Pancreas (tissue), 10 donors: ENCODE measurements around the gene VPS37D. TPM values are rescaled to one million over a fixed set of nuclear protein-coding genes. Genes with fewer than 3 reads are reported as not detected.

Experiments
- ATAC-seq, 4 donors: fragments of 200-7000 bp; cut with Tn5 transposase; one replicate each; pipeline versions ENCODE4 v1.8.0 to v1.9.1; 2020; ENCODE audit warnings: mild to moderate bottlenecking in 4 of 4, moderate library complexity in 4 of 4
- DNase-seq, 6 donors: peaks; one replicate each; pipeline ENCODE4 v3.0.0-alpha.2; 2020
- FAIRE-seq: peaks from 2 replicates; lab custom pipeline; 2012; peaks lifted over from hg19 to GRCh38; lab: Jason Lieb, UNC
- H3K27ac ChIP-seq, 4 donors: fragments of 200-600 bp; sonication (generic); 1 replicate in 3 of 4; 2 replicates in 1 of 4; pipeline versions ENCODE4 v1.5.0 to v1.8.0; 2020
- H3K27me3 ChIP-seq, 4 donors: fragments of 200-600 bp; one replicate each; pipeline ENCODE4 v1.8.0; 2021
- H3K36me3 ChIP-seq, 3 donors: fragments of 200-600 bp; sonication (generic) in 1 of 3; one replicate each; pipeline versions ENCODE4 v1.5.0 to v1.8.0; 2020 to 2021
- H3K4me1 ChIP-seq, 3 donors: fragments of 200-600 bp; one replicate each; pipeline ENCODE4 v1.8.0; 2021
- H3K4me3 ChIP-seq, 4 donors: fragments of 200-600 bp; sonication (generic) in 2 of 4; one replicate each; pipeline versions ENCODE4 v1.5.0 to v1.8.0; 2020 to 2021
- H3K9me3 ChIP-seq, 4 donors: fragments of 200-600 bp; one replicate each; pipeline ENCODE4 v1.8.0; 2021
- WGBS, 2 donors: extraction: QIAGEN DNeasy Blood & Tissue Kit; methylation state at CpG; one replicate each; pipeline ENCODE4 v1.1.7; 2013; 5-methylcytosine and 5-hydroxymethylcytosine counted together
- intact Hi-C, 3 donors: fragments of 100-400 bp; cut with DNase I; formaldehyde crosslinking; loops; one replicate each; pipeline versions ENCODE4 v1.11.1 to v1.14.2; 2022
- polyA plus RNA-seq, 2 donors: library from polyadenylated mRNA; stranded (reverse); fragments of 200-250 nt; gene quantifications; one replicate each; pipeline ENCODE4 v1.2.3, GENCODE V29; 2013
- total RNA-seq, 6 donors: library from RNA; stranded (reverse); fragmentation: NEBNext Ultra II Directional in 4 of 6; extraction: Animal tissue kit (Norgen Biotek cat#: 25700) in 4 of 6; gene quantifications; one replicate each; pipeline versions ENCODE4 v1.2.1 to v1.2.4, GENCODE V29; 2021 to 2023
- TF ChIP-seq, protein P1 (sequence below), 4 donors: fragments of 200-600 bp; sonication (generic) in 3 of 4; IDR thresholded peaks; one replicate each; pipeline versions ENCODE4 v1.5.0 to v1.8.0; 2021; ENCODE audit warnings: antibody characterized with exemption in 4 of 4
- donor health status: healthy with polysubstance abuse.
- donor health status: DM: no; HTN: no; CAD: no; lungs with moderate emphysema.
- donor health status: DM: no; HTN: no; CAD: no.
- donor health status: control.
- donor health status: control.
- donor health status: Bipolar disorder and iron deficiency.
- donor health status: DM: yes; HTN: yes; CAD: no.
- donor health status: DM: no; HTN: no; CAD: no.
- donor health status: DM: no; HTN: no; CAD: no.
- donor health status: DM: yes; HTN: yes; CAD: no.

VPS37D gene
- total and polyA plus RNA-seq, 8 donors: 2.6 to 8.2 (median 3.2) TPM

DNA sequence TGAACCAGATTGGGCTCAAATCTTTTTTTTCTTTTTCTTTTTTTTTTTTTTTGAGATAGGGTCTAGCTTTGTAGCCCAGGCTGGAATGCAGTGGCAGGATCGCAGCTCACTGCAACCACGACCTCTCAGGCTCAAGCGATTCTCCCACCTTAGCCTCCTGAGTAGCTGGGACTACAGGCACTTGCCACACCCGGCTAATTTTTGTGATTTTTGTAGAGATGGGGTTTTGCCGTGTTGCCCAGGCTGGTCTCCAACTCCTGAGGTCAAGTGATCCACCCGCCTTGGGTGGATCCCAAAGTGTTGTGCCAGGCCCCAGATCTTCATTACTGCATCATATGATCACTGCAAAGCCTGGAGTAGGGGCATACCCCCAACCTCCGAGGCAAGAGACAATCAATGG, 12.9 kb downstream of the VPS37D start:
- FAIRE-seq: no peak
- 73 to 79% methylated on average over 7 of the region's 7 CpGs for WGBS, 2 donors

GRCh38 chr7:73681031-73681430, 13.4 kb downstream of the VPS37D start:
- peak overlapping the region in 2 of 4 donors; percentile 95 for H3K4me3 ChIP-seq
- FAIRE-seq: no peak
- ATAC-seq: no peak
- TF ChIP-seq, protein P1, sequence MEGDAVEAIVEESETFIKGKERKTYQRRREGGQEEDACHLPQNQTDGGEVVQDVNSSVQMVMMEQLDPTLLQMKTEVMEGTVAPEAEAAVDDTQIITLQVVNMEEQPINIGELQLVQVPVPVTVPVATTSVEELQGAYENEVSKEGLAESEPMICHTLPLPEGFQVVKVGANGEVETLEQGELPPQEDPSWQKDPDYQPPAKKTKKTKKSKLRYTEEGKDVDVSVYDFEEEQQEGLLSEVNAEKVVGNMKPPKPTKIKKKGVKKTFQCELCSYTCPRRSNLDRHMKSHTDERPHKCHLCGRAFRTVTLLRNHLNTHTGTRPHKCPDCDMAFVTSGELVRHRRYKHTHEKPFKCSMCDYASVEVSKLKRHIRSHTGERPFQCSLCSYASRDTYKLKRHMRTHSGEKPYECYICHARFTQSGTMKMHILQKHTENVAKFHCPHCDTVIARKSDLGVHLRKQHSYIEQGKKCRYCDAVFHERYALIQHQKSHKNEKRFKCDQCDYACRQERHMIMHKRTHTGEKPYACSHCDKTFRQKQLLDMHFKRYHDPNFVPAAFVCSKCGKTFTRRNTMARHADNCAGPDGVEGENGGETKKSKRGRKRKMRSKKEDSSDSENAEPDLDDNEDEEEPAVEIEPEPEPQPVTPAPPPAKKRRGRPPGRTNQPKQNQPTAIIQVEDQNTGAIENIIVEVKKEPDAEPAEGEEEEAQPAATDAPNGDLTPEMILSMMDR (IDR thresholded peaks at IDR 0.05): no peak
- peaks cover 8 to 14% (median 12%) of the 10 kb centered on the region in 3 donors for H3K4me1 ChIP-seq
- no peak for DNase-seq
- H3K36me3 ChIP-seq: no peaks in the 10 kb centered on the region
- H3K27me3 ChIP-seq: no peaks in the 10 kb centered on the region
- H3K27ac ChIP-seq: no peak overlapping the region
- intact Hi-C loops: no loop called here
- H3K9me3 ChIP-seq: no peaks in the 10 kb centered on the region
- 70 to 76% methylated on average over 8 of the region's 8 CpGs for WGBS, 2 donors

More for the DNA sequence above, 12.9 kb downstream of the VPS37D start:
- DNase-seq (peak in 1 of 6 donors; percentile 7), ATAC-seq (no peak)
- Histone ChIP-seq H3K4me3 (no peak overlapping the region), H3K9me3 (no peaks in the 10 kb centered on the region), H3K27me3 (no peaks in the 10 kb centered on the region), H3K27ac (no peak overlapping the region), H3K36me3 (no peaks in the 10 kb centered on the region), H3K4me1 (peaks cover 8 to 14% (median 12%) of the 10 kb centered on the region in 3 donors)
- TF ChIP-seq, protein P1 (IDR thresholded peaks at IDR 0.05): no peak
- intact Hi-C loops: no loop called here

DNA sequence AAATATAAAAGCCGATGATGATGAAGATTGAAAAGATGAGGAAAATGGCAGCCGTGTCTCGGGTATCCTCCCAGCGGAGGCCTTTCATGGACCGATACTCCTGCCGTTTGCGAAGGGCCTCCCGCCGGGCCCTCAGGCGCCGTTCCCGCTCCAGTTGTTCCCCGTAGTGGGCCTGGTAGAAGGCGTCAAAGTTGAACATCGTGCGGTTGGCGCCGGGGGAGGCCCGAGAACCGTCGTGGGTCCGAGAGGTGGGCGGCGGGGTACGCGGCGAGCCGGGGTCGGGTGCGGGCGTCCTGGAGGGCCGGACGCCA, 15.1 kb downstream of the VPS37D start:
- no peaks in the 10 kb centered on the region for H3K36me3 ChIP-seq
- peak overlapping the region; percentile 91 to 95 (median 95) for H3K4me3 ChIP-seq
- TF ChIP-seq, protein P1 (IDR thresholded peaks at IDR 0.05): no peak
- peak in 3 of 4 donors; percentile 3 to 13 (median 6) for ATAC-seq
- WGBS, 2 donors: 1% methylated on average over 31 to 33 of the region's 33 CpGs
- H3K27me3 ChIP-seq: no peaks in the 10 kb centered on the region
- FAIRE-seq: no peak
- DNase-seq: peak in 1 of 6 donors; percentile 77
- intact Hi-C loops: no loop called here
- H3K27ac ChIP-seq: peak overlapping the region; percentile 69 to 92 (median 76)
- peaks cover 8 to 14% (median 12%) of the 10 kb centered on the region in 3 donors for H3K4me1 ChIP-seq
- H3K9me3 ChIP-seq: no peaks in the 10 kb centered on the region

GRCh38 chr7:73683056-73683787, 15.6 kb downstream of the VPS37D start, which contains the start of the genes BUD23 and DNAJC30:
Gene BUD23, plus strand, starts transcription at chr7:73683597. Its CDS starts 29 bp downstream, at chr7:73683626.
Gene DNAJC30, minus strand, starts transcription at chr7:73683453. Its CDS starts 30 bp downstream, at chr7:73683423.
- Histone ChIP-seq H3K27me3 (no peaks in the 10 kb centered on the region), H3K4me3 (peak within 1 kb of the TSS; percentile 91 to 95 (median 95)), H3K36me3 (peaks cover 0 to 3% (median 0%) of the 10 kb centered on the region in 3 donors), H3K9me3 (no peaks in the 10 kb centered on the region), H3K27ac (peak within 1 kb of the TSS; percentile 69 to 92 (median 76)), H3K4me1 (peaks cover 8 to 14% (median 12%) of the 10 kb centered on the region in 3 donors)
- peak; percentile 96 to 98 (median 97) for DNase-seq
- intact Hi-C loops: no loop called here
- FAIRE-seq: no peak
- TF ChIP-seq, protein P1 (IDR thresholded peaks at IDR 0.05): no peak
- peak; percentile 97 to 99 (median 98) for ATAC-seq
- WGBS, 2 donors: 0% methylated on average over 68 of the region's 68 CpGs
